ENCODE data around the gene EP400.

Gene EP400

DNA sequence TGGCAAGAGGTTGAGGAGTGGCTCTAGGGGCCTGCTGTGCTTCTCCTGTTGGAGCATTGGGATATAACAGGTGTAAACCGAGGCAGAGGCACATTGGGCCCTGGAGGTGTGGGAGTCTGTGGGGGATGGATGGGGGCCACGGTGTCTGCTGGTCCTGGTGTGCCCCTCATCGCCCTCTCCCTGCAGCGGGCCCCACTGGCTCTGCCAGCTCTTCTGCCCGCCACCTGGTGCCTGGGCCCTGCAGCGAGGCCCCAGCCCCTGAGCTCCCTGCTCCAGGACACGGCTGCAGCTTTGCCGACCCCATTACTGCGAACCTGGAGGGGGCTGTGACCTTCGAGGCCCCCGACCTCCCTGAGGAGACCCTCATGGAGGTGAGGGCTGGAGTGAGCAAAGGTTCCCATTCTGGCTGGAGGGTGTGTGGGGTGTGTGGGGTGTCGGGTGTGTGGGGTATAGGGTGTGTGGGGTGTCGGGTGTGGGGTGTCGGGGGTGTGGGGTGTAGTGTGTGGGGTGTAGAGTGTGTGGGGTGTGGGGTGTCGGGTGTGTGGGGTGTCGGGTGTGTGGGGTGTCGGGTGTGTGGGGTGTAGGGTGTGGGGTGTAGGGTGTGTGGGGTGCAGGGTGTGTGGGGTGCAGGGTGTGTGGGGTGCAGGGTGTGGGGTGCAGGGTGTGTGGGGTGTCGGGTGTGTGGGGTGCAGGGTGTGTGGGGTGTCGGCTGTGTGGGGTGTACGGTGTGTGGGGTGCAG, 31.3 kb upstream of the EP400 start:
- TF ChIP-seq CTCF (IDR thresholded peaks at IDR 0.05) (no peak), ZFX (IDR thresholded peaks at IDR 0.05; ENCODE audit: borderline replicate concordance) (no peak)
- H3K27ac ChIP-seq, result no peak overlapping the region

DNA sequence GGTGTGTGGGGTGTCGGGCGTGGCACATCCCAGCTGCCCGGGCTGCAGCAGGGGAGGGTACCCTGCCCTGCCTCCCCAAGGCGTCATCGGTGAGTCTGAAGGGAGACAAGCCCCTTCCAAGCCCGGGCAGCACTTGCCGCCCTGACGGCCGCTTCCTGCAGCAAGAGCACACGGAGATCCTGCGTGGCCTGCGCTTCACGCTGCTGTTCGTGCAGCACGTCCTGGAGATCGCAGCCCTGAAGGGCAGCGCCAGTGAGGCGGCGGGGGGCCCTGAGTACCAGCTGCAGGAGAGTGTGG, 30.7 kb upstream of the EP400 start:
- no peak overlapping the region for H3K27ac ChIP-seq
- TF ChIP-seq CTCF (IDR thresholded peaks at IDR 0.05), result no peak
- no peak for TF ChIP-seq ZFX (IDR thresholded peaks at IDR 0.05; ENCODE audit: borderline replicate concordance)

DNA sequence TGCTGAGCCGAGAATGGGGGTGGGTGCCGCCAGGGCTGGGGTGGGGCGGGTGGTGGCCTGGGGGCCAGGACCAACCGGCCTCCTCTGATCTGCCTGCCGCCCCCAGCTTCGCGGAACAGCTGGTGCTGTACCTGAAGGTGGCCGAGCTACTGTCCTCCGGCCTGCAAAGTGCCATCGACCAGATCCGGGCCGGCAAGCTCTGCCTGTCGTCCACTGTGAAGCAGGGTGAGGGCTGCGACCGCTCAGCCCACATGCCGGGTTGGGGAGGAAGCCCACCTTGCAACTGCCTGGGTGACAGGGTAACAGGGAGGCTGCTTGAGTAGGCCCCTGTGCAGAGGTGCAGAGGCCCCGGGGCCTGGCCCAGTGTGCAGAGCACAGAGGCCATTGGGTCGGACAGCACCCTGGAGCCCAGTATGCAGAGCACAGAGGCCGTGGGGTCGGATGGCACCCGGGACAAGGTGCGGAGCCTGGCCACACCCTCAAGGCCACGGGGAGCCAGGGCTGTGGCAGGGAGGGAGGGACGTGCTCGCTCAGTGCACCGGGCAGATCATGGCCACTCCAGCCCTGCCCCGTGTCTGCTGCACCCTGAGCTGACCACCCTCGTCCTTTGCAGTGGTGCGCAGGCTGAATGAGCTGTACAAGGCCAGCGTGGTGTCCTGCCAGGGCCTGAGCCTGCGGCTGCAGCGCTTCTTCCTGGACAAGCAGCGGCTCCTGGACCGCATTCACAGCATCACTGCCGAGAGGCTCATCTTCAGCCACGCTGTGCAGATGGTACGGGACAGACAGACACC, 30.2 kb upstream of the EP400 start:
- H3K27ac ChIP-seq, result no peak overlapping the region
- TF ChIP-seq CTCF (IDR thresholded peaks at IDR 0.05) (no peak), ZFX (IDR thresholded peaks at IDR 0.05; ENCODE audit: borderline replicate concordance) (no peak)

GRCh38 chr12:131920157-131920508, 29.6 kb upstream of the EP400 start:
- TF ChIP-seq ZFX (IDR thresholded peaks at IDR 0.05; ENCODE audit: borderline replicate concordance) (no peak), CTCF (IDR thresholded peaks at IDR 0.05) (no peak)

GRCh38 chr12:131920902-131921840, 28.6 kb upstream of the EP400 start:
- H3K27ac ChIP-seq, result no peak overlapping the region
- TF ChIP-seq CTCF (IDR thresholded peaks at IDR 0.05) (no peak), ZFX (IDR thresholded peaks at IDR 0.05; ENCODE audit: borderline replicate concordance) (no peak)

More at GRCh38 chr12:131920157-131920508, 29.6 kb upstream of the EP400 start:
- H3K27ac ChIP-seq, result no peak overlapping the region

DNA sequence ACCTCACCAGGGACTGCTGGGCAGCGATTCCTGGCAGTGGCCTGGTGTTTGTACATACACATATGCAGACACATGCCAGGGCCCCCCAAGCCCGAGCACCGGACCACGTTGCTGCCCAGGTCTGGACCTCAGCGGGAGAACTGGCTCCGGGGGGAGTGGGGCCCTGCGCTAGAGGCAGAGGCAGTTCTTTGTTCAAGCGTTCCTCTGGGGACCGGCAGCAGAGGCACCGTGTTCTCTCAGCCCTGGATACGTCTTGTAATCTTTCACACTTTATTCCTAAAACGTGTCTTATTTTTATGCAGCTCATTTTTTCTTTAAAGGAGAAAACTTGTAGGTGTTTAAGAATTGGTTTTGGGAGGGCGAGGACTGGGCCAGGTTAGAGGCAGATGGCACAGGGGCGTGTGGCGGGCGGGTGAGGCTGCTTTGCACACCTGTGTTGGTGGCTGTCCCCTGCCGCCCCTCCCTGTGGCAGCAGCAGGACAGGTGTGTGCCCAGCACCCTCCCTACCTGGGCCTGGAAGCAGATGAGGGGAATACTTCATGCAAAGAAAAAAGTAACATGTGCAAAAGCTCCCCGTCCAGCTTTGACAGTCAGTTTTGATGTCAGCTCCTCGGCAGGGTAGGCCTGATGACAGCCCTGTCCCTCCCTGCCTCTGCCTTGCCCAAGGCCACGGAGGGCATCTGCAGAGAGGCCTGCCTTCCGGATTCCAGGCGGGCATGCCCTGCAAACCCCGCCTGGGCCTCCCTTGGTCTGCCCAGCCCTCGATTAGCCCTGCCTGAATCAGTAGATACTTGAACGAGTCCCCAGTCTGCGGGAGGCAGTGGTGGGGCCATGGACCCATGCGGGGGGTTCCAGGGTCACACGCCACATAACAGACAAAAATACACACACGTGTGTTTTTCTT, 27.6 kb upstream of the EP400 start:
- no peak for TF ChIP-seq CTCF (IDR thresholded peaks at IDR 0.05)
- TF ChIP-seq ZFX (IDR thresholded peaks at IDR 0.05; ENCODE audit: borderline replicate concordance), result no peak
- H3K27ac ChIP-seq, result peak overlapping the region; percentile 26; the same call in 1 of the 2 replicates
